Measurements from ENCODE around the gene DCUN1D3.

Gene DCUN1D3

DNA sequence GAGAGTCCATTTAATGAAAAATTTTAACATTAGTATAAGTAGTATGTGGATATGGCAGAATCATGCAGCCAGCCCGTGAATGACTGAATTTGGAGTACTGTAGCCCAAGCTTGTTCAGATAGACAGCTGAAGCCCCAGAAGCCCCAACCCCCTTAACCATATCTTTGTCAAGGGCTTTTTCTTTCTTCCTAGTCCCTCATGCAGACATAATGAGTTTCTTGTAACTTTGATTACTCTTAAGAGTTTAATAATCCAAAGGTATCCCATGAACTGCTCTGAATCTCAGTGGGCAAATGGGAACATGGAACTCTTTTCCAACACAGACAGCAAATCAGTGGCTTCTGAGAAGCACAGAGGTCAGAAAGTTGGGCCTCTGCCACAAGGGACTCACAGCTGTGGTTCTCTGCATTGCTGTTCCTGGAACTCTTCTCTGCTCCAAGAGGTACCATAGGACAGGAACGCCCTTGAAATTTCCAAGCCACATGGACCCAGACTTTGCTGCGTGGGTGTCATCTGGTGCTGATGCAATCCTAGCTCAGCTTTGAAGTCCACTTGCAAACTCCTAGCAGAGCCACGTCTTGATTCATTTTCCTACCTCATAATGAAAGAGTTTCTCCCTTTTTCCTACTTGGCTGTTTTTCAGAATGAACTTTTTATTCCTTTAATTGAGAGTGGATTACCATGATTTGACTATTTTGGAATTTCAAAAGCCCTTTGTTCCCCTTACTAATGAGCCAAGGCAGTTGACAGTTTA, 18.5 kb upstream of the DCUN1D3 start:
- DNase-seq = no peak

DNA sequence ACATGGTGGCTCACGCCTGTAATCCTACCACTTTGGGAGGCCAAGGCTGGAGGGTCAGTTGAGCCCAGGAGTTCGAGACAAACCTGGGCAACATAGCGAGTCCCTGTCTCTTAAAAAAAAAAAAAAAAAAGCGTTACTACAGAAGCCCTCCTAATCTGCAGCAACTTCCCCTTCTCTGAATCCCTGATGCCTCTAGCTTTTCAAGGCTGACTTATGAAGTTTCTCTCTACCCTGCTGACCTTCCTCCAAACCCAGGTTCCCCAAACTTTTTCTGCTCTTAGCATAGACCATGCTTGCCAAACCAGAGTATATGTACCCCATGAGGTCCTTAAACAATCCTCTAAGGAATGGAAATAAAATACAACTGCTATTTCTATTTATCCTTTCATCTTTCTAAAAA, 16.8 kb upstream of the DCUN1D3 start:
- no peak for DNase-seq

DNA sequence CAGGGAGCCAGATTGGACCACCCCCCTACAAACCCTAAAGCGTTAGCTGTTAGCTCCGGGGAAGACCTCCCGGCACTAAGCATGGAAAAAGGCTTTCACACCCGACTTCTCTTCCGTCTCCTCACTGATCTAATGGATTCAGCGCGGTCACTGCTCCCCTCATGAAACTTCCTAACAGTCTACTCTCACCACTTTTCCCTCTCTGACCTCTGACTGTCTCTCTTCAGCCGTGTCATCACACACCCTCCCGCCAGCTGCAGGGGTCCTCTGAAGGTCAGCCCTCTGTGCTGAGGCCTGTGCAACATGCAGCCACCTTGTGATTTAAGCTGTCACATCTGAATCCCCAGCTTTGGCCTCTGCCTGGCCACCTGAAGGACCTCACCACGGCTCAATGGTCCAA, 16.1 kb upstream of the DCUN1D3 start:
- DNase-seq = no peak

DNA sequence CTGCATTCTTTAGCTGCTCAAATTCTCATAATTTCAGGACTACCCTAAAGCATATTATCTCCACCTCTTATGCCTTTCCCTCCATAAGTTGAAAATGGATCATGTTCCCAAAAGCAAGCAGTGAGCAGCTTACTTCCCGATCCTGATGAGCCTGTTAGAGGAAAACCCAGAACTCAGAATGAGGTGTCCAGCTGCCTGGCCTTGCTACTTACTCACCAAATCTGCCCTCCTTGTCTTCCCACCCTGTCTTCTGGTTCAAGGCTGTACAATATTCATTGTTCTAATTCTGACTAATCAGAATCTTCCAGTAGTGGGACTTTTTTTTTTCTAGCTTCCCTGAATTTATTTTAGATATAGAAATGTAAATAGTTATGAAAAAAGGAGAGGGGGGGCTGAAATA, 11.2 kb upstream of the DCUN1D3 start:
- DNase-seq = no peak

DNA sequence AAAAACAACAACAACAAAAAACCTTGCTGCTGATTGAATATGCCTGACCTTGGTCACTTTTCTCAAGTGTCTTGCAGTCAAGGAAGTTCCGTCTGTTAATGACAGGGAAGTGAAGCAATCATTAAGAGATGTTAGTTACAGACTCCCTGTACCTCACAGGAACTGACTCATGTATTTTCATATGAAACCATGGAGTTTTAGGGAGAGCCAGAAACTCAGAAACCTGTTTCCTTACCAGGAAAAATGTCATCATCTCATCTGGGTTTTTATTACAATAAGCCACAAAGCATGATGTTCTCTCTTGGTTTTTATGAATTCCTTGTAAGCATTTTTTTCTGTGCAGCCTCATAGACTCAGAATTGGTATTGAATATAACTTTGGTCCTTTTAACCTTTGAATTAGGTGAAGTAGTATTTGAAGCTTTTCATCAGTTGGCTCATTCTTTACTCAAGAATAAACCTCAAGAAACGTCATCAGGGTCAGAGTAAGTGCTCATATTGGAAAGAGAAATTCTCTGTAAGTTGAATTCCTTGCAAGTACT, 10.7 kb upstream of the DCUN1D3 start:
- no peak for DNase-seq

DNA sequence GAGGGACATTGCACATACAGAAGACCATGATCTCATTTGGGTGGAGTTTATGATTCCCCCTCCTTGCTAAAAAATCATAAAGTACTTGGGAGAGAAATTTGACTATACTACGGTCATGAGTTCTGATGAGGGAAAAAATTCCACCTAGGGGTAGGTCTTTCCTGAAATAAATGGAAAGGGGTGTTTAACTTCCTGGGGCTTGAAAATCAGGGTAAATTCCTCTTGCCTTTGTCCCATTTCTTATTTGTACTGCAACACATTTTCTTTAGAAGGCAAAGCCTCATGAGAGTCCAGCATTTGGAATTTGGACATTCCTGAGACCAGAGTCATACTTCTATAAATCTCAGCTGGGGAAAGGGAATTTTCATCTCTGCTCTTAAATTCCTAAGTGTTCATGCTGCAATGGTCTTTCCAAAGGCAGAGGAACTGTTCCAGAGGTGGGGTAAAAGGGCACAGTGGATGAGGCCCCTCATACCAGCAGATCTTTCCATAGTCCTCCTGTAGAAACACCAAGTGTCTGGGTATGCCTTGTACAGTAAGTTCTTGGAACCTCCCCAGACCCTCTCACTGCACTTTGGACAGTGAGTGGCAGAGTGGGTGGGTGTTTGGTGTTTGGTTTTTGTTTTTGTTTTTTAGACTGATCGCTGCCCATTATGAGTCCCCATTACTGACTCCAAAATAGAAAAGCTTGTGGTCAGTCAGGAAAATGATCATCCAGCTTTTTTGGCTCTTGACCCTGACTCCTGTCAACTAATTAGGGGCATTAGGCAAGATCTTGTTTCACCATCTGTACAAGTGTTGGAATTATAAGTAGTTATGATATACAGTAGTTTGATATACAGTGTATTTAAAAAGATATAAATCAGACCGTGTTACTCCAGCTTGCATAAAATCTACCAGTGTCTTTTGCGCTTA, 6.4 kb upstream of the DCUN1D3 start:
- DNase-seq = no peak

DNA sequence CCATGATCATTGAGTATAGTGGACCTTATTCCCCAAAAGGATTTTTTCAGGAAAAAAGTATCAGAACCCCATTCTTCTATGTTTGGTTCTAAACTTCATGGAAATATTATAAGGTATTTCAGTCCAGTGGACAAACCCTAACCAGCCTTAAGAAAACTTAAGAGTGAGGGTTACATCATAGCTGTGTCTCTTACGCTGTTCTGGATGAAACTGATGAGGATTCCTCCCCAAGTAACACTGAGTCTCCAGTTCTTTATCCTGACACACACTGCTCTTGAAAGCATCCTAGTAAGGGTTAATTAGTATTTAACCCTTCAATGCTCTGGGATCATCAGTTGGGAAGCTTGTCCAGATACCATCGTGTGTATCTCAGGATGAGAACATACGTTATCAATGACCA, 5.4 kb upstream of the DCUN1D3 start:
- DNase-seq = no peak

DNA sequence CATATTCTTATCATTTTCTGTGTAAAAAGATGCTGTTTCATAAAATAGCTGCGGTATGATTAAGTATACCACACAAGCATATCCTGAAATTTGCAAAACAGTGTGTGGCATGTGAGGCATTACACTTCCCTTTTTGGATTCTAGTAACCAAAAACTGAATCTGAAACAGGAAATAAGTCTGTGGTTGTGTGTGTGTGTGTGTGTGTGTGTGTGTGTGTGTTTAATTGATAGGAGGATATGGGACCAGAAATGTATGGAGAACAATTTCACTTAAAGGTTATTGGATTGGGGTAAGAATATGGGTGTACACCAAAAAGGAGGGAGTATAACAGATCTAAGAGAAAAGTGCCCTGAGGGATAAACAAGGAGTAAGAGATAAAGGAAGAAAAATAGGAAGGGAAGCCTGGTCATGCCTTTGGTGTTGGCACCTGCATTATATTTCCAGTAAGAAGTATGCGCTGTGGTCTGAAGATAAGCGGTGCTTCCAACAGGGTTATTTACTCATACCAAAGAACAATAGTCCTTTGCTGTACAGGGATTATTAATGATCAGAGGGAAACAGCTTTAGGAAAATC, 4.4 kb upstream of the DCUN1D3 start:
- no peak for DNase-seq

DNA sequence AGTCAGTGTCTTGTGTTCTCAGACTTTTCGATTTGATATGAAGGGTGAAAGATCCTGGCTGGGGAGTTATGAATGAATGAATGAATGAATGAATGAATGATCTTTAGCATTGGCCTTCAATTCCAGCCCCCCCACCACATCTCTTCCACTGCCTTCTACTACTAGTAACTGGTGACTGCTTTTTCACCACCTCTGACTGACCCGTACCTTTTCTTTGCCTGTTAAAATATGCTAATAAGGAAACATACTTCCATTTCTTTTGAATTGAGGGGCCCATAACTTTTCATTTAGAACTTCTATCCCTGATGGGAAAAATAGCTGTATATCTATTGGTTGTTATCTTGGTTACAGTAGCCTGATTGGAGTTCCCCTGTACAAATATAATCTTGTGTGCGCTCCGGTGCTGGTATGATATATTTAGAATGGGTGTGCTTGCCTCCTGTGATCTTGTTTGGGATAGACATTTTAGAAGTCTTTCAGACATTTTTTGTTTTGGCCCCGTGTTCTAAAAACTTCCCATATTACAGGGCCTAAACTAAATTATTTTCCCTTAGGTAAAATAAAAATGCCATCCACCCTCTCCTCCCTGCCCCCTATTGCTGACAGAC, 3.8 kb upstream of the DCUN1D3 start:
- DNase-seq = no peak

DNA sequence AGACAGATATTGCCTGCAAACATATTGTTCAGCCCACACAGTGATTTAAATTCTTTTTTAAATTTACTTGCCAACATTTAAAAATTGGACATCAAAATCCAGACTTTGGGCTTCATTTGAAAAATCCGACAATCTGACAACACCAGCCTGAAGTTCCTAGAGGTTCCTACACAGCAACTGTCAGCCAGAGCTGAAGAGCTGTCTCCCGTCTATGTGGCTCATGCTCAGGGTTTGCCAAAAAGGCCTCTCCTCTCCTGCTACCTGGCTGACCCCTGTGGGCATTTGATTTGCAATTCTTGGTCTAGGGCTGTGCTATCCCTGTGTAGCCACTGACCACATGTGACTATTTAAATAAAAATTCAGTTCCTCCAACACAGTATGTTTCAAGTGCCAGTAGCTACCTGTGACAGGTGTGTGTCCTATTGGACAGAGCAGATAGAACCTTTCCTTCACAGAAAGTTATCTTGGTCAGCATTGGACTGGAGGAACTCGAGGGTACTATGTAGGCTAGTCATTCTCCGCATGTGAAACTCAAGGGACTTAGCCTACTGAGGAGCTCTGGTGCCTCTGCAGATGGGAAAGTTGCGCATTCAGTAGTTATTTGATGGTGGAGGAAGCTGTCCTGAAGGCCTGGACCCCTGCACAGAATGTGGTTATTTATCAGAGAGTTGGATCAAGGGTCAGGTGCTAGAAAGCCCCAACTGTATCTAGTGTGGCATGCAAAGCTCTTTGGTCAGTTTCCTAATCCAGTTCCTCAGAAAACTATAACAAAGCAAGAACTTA, 3.1 kb upstream of the DCUN1D3 start:
- DNase-seq = no peak

DNA sequence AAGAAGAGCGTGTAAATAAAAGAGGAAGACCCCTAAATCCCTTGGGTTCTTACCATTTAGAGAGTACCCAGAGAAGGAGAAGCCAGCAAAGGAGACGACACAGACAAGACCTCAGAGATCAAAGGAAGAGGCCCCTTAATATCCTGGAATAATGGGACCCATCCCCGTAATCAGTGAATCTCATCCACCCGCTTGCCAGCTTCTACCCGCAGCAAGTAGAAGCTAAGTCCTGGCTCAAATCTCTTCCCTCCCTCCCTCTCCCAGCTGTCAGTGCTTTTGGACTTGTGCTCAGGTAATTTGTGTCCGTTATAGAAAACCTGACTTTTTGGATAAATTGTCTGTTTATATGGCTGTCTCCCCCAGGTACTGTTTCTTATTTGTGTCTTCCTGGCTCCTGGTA, 2.3 kb upstream of the DCUN1D3 start:
- no peak for DNase-seq

DNA sequence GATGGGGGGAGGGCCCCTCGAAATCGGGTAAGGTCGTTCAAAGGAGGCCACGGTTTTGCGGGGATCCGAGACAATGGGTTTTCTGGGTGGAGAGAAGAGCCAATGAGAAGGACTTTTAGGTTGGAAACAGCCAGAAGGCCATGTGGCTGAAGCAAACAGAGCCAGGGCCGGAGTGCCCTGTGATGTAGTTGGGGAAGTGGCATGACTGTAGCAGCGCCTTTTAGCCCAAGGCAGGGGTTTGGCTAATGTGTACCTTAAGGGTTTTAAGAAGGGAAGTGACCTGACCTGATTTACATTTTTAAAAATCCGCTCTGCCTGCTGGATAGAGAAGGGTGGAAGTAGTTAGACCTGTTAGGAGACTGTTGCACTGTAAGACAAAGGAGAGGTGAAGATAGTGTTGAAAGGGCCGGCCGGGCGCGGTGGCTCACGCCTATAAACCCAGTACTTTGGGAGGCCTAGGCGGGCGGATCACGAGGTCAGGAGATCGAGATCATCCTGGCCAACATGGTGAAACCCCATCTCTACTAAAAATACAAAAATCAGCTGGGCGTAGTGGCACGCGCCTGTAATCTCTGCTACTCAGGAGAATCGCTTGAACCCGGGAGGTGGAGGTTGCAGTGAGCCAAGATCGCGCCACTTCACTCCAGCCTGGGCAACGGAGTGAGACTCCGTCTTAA, 1.4 kb upstream of the DCUN1D3 start:
- no peak for DNase-seq

DNA sequence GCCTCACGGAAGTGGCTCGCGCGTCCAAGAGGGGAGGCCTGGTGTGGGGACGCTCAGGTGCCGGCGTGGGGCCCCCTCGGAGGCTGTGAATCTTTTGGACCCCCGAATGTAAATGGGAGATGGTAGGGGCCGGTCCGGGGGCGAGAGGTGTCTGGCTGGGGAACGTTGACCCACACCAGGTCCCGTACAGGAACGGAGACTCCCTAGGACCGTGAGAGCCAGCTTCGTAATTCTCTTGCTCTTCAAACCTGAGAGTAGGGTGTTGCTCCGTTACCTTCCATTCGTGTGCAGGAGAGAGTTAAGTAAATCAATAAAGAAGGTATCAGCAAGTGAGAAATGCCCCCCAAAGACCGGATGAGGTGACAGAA, 894 bp upstream of the DCUN1D3 start:
- no peak for DNase-seq

DNA sequence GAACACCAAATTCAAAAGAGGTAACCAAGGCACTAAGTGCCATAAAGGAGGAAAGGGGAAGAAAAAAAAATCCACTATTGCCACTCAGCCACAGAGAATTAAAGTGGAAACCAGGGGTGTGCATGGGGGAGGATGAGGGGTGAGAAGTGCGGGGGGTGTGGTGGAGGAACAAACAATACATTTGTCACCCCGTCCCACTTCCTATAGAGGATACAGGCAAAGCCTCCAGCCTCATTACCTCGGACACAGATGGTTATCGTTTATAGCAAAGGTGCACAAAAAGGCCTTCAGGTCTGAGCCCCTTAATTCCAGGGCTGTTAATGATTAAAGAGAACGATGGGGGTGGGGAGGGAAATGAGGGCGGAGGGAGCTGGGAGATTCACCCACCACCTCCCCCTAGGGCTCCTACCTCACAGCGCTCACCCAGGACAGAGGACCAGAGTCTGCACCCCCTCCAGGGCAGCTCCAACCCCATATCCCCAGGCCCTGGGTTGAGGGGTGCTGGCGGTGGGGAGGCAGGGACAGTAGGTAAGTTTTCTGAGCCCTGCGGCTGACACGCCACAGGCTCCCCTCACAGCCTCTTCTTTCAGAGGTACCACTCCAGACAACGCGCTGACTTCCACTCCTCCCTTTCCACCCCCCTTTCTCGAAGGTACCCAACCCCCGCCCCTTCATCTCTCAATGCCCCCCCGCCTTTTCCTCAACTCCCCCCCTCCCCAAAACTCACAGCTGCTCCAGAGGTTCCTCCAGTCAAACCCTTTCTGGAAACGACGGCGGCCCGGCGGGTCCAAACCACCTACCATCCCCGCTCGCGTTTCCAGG, 470 bp downstream of the DCUN1D3 start:
- DNase-seq = no peak

DNA sequence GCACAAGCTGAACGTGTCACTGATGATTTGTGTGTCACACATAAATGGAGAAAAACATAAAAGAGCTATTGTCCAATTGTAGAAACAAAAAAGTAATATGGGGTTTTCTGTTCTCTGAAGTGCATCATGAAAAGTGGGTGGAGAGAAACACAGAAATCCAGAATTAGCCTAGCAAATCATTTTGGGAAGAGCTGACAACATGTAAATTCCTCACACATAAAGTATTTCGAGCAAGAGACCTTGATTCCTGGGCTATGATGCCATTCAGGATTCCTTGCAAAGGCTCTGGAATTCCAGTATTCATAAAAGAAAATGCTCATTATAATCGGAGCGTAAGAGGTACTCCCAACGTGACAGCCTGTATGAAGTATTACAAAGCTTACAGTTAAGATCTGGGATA, 1.1 kb downstream of the DCUN1D3 start:
- DNase-seq = no peak

DNA sequence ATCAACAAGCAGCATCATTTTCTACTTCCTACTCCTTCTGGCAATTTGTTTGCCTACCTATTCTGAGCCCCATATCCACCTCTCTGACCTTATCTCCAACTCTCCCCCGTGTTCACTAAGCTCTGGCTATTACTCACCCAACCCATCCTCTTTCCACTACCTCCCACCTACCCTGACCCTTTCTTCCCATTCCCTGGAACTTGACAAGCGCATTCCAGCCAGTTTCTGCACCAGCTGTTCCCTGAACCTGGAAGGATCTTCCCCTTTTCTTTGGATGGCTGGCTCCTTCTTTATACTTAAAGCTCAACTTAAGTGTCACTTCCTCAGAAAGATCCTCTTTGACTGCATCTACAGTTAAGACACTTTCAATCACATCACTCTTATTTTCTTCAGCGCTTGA, 2.2 kb downstream of the DCUN1D3 start:
- DNase-seq = no peak

DNA sequence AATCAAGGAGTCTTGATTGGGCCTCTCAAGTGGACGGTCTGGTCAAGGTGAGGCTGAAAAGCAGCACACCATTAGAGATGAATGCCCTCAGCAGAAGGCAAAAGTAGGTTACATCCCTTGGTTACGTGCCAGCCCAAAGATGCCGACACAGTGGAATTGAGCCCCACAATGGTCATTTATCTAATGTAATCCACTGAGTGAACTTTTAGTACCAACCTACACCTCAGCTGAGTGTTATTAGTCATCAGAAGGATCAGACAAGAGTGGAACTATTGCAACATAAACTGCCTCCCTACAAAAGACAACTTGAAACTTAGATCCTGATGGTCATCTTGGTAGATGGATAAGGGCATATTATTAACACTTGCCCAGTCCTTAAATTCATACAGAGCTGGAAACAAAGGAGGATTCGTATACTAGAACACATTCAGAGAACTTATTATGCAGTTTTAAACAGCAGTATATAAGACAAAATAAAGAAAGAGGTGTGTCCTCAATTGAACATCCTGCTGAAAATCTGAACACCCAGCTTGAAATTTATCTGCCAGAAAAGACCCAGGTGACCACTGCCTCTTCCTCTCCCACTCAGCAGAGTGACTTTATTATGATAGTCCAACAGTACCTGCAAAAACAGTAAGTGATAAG, 2.8 kb downstream of the DCUN1D3 start:
- no peak for DNase-seq

DNA sequence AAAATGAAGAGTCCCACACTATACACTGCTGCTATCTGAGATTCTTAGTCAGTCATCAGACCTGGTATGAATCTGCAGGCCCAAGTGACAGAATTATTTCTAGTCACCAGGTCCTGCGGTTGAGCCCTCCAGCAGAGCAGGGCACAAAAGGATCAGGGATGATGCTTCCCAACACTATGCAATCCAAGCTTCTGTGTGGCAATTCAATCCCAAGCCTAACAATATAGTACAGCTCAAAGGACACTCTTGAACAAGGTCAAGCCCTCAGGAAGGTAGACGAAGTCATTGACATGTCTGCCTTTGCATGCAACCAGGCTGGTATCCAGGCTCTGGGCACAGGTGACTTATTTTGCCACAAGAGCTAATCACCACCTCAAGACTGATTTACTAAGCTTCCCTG, 5.8 kb downstream of the DCUN1D3 start:
- DNase-seq = no peak

DNA sequence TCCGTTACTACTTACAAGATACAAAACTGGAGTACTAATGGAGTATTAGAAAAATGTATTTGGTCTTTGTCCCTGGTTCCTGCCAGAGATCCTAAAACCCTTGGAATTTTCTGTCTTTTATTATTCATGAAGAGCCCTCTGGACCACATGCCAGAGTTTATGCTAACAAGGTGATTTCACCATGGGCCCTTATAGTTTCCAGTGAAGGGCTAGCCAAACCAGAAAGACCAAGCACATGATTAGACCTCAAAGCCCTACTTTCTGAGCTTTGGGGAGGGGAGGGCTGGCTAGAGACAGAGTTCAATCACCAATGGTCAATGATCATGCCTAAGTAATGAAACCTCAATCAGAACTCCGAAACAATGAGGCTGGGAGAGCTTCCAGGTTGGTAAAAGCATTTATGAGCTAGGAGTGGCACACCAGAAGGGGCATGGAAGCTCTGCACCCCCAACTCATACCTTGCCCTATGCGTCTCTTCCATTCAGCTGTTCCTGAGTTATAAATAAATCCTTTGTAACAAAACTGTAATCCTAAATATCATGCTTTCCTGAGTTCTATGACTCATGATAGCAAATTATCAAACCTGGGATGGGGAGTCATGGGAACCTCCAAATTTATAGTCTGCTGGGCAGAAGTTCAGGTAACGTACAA, 10.4 kb downstream of the DCUN1D3 start:
- DNase-seq = no peak

DNA sequence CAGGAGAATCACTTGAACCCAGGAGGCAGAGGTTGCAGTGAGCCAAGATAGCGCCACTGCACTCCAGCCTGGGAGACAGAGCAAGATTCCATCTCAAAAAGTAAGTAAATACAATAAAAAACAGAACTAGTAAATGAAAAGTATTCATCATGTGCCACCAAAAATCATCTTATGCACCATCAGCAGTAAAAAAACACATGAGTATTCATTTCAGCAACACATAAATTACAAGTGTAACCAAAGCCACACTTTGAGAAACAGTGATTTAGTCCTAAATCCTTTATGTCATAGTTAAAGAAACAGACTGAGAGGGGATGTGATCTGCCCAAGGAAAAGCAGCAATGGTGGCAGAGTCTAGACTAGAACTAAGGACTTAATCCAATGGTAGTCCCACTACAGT, 13.0 kb downstream of the DCUN1D3 start:
- DNase-seq = no peak

Data from NCI-H1105 treated with DMSO at 0.1 percent for 48 hours (cell line).